HG03196 (cell line): ENCODE results near the gene KAT5.
"Not testable (repeated sequence)": the region's sequence is repeated elsewhere in the genome, so short reads cannot be mapped to it uniquely, and the experiment has no call there.

Experiments used
- ATAC-seq: cut with Tn5 transposase; IDR thresholded peaks from one replicate; pipeline ENCODE4 v1.9.1; 2021; ENCODE audit not compliant: unreplicated experiment

KAT5 gene

DNA sequence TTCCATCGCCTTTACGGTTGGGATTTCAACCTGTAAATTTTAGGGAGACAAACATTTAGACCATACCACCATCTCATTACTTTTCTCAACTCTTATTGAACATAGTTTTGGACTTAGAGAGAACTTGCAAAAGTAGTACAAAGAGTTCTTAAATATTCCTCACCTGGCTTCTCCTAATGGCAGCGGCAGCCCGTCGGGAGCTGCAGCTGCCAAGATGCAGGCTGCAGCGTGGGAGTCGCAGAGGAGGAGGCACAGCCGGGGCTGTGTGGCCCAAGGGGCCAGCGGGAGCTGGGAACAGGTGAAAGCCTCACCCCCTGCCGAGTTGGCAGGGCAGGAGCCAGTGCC, 31.6 kb downstream of the KAT5 start:
- no peak for ATAC-seq

DNA sequence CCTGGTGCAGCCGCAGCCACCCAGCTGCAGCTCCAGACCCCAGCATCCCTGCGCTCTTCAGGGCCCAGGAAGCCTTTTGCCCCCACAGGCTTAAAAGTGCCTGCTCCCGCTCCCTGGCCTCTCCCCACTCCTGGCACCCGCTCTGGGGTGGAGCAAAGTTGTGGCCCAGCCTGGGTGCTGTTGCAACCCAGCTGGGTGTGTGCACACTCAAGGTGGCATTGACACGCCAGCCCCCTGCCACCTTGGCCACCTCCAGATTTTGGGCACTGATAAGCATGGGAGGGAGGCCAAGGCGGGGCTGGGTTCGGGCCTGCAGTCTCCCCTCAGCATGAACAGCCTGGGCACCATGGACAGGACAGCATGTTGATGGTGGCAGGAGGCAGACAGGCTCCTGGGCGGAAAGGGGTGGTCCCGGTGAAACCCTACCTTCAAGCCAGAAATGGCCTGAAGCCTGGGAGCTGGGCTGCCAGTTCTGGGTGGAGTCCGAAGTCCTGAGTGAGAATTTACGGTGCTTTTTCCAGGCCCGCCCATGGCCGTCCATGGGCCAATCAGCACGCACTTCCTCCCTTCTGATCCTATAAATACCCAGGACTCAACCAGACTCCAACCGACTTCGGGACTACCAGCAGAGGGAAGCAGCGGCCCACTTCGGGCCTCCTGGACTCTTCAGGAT, 32.1 kb downstream of the KAT5 start:
- ATAC-seq: no peak

DNA sequence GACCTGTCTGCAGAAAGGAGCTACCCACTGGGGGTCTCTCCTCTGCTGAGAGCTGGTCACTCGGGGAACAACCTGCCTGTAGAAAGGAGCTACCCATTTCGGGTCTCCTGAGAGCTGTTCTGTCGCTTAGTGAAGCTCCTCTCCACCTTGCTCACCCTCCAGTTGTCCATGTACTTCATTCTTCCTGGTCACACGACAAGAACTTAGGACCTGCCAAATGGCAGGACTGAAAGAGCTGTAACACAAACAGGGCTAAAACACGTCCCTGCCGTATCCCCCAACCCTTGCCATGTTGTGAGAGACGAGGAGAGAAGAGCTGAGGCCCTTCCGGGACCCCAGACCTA, 32.6 kb downstream of the KAT5 start:
- ATAC-seq: no peak

DNA sequence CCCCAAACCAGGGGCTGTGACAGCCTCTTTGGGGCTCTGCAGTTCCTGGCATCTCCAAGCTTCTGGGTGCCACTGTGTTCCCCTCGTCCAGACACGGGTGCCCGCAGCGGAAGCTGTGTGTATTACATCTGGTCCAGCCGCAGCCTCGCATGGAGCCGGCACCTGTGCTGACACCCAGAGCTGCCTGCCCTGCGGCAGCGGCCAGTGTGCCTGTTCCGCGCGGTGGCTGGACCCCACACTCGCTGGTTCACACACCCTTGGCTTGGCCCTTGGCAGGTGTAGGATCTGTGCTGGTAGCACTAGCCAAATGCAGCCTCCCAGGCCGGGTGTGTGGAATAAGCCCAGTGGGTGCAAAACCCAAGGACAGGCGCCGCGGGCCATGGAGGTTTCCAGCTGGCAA, 33.0 kb downstream of the KAT5 start:
- ATAC-seq: no peak

DNA sequence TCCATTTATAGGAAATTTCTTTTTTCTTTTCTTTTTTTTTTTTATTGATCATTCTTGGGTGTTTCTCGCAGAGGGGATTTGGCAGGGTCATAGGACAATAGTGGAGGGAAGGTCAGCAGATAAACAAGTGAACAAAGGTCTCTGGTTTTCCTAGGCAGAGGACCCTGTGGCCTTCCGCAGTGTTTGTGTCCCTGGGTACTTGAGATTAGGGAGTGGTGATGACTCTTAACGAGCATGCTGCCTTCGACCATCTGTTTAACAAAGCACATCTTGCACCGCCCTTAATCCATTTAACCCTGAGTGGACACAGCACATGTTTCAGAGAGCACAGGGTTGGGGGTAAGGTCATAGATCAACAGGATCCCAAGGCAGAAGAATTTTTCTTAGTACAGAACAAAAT, 50.1 kb downstream of the KAT5 start:
- ATAC-seq: not testable (repeated sequence)

DNA sequence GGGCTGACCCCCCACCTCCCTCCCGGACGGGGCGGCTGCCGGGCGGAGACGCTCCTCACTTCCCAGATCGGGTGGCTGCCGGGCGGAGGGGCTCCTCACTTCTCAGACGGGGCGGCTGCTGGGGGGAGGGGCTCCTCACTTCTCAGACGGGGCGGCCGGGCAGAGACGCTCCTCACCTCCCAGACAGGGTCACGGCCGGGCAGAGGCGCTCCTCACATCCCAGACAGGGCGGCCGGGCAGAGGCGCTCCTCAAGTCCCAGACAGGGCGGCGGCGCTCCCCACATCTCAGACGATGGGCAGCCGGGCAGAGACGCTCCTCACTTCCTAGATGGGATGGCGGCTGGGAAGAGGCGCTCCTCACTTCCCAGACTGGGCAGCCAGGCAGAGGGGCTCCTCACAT, 50.8 kb downstream of the KAT5 start:
- ATAC-seq: not testable (repeated sequence)

DNA sequence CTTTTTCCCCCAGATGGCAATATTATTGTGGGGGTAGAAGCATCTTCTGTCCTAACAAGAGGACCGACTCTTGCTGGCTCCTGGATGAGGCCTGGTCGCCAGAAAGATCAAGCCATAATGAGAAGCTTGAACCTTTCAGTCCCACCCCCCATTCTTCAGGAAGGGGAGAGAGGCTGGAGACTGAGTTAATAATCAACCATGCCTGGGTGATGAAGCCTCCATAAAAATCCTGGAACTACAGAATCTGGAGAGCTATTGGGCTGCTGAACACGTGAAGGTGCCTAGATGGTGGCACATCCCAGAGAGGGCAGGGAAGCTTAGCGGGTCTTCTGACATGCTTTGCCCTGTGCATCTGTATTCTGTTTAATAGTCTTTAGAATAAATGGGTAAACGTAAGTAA, 52.4 kb downstream of the KAT5 start:
- no peak for ATAC-seq

DNA sequence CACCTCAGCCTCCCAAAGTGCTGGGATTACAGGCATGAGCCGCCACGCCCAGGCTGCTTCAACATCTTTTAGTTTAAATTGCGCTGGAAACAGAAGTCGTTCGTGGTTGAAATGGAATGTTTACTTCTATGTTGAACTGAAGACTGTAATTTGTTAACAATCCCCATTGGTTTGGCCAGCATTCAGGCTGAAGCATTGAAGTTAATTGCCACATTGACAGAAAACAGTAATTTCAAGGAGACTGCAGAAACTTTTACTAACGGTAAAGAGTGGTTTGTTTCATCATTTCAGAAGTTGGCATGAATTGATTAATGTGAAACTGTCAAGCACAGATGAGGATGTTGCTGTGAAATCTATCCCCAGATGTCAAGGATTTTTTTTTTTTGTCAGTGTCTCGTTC, 54.5 kb downstream of the KAT5 start:
- ATAC-seq: no peak

DNA sequence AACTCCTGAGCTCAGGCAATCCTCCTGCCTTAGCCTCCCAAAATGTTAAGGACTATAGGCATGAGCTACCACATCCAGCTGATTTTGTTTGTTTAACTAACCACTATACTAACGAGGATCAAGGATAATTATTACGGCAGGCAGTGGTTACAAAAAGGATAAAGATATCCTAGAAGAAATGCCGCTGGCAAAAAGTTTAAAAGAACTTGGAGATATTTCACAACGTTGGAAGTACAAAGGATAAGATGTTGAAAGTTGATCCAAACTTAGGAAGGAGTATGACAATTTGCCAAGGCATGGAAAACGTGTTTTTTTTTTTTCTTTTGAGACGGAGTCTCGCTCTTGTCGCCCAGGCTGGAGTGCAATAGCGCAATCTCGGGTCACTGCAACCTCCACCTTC, 55.4 kb downstream of the KAT5 start:
- no peak for ATAC-seq

DNA sequence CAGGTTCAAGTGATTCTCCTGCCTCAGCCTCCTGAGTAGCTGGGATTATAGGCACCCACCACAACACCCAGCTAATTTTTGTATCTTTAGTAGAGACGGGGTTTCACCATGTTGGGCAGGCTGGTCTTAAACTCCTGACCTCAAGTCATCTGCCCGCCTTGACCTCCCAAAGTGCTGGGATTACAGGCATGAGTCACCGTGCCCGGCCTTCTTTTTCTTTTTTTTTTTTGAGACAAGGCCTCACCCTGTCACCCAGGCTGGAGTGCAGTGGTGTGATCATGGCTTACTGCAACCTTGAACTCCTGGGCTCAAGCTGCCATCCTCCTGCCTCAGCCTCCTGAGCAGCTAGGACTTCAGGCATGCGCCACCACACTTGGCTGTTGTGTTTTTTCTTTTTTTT, 55.8 kb downstream of the KAT5 start:
- not testable (repeated sequence) for ATAC-seq
